IPS DF 4.7 (cell line): Measurements from ENCODE around the gene BAD.

Experiments used
- DNase-seq: peaks from one replicate; pipeline ENCODE4 v3.0.0-alpha.2; 2013; ENCODE audit warnings: low spot score; ENCODE audit errors: extremely low read depth

The BAD gene

GRCh38 chr11:64232182-64232966 lies 52.1 kb downstream of the BAD start:
- no peak for DNase-seq

- no peak for DNase-seq
These were observed 52.9 kb downstream of the BAD start for GRCh38 chr11:64231546-64231945.

- DNase-seq, result no peak
These were observed 53.5 kb downstream of the BAD start for GRCh38 chr11:64230985-64231365.

GRCh38 chr11:64230171-64230984 lies 54.1 kb downstream of the BAD start, which contains the start of gene DNAJC4:
Gene DNAJC4, plus strand, starts transcription at chr11:64230548. Its CDS starts 307 bp downstream, at chr11:64230855.
- DNase-seq, result no peak

GRCh38 chr11:64229744-64230170 lies 54.7 kb downstream of the BAD start:
- DNase-seq, result no peak

GRCh38 chr11:64229090-64229743 lies 55.2 kb downstream of the BAD start:
- no peak for DNase-seq

- DNase-seq, result no peak
These were observed 57.0 kb downstream of the BAD start for GRCh38 chr11:64227405-64227956.

- DNase-seq, result no peak
These were observed 57.9 kb downstream of the BAD start for GRCh38 chr11:64226507-64227051.

- DNase-seq, result no peak
These were observed 58.6 kb downstream of the BAD start, which contains the start of the genes NUDT22 and TRPT1 for GRCh38 chr11:64225608-64226506. Gene NUDT22, plus strand, starts transcription at chr11:64226274. Its CDS starts 379 bp downstream, at chr11:64226653. Gene TRPT1, minus strand, starts transcription at chr11:64226186. Its CDS starts 326 bp downstream, at chr11:64225860.

GRCh38 chr11:64224891-64225607 lies 59.4 kb downstream of the BAD start:
- DNase-seq, result no peak

GRCh38 chr11:64224151-64224890 lies 60.1 kb downstream of the BAD start:
- no peak for DNase-seq

- DNase-seq, result no peak
These were observed 61.3 kb downstream of the BAD start for GRCh38 chr11:64223001-64223651.

GRCh38 chr11:64222651-64223000 lies 61.8 kb downstream of the BAD start:
- no peak for DNase-seq

GRCh38 chr11:64220798-64221197 lies 63.7 kb downstream of the BAD start:
- no peak for DNase-seq

GRCh38 chr11:64220271-64220670 lies 64.2 kb downstream of the BAD start:
- DNase-seq, result no peak
